ENCODE measurements around the gene RNASEH1. TPM values are rescaled to one million over a fixed set of nuclear protein-coding genes. Genes with fewer than 3 reads are reported as not detected.

The RNASEH1 gene
- total and polyA plus RNA-seq, 7 donors: 11.5 to 45.6 (median 21.1) TPM

DNA sequence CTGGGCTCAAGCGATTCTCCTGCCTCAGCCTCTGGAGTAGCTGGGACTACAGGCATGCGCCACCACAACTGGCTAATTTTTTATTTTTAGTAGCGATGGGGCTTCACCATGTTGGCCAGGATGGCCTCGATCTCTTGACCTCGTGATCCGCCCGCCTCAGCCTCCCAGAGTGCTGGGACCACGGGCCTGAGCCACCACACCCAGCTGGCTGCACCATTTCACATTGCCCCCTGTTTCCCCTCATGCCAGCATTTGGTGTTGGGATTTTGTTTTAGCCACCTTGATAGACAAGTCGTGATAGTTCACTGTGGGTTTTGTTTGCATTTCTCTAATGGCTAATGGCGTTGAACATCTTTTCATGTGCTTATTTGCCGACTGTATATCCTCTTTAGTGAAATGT lies 31.0 kb upstream of the RNASEH1 start:
- 89 to 93% (median 92%) methylated on average over 11 of the region's 11 CpGs for WGBS, 3 donors
- DNase-seq (no peak), ATAC-seq (no peak)
- Histone ChIP-seq H3K4me3 (no peak overlapping the region), H3K36me3 (ENCODE audit: insufficient read depth in 1 of 2, low read depth in 1 of 2) (peaks cover 0 to 6% of the 10 kb centered on the region in 2 donors), H3K9me3 (no peaks in the 10 kb centered on the region), H3K4me1 (peaks cover 3% of the 10 kb centered on the region), H3K27ac (no peak overlapping the region), H3K27me3 (ENCODE audit: insufficient read depth in 3 of 3, low read length in 2 of 3) (no peaks in the 10 kb centered on the region)
- TF ChIP-seq CTCF (IDR thresholded peaks at IDR 0.05): no peak
- intact Hi-C loops (cut with DNase I): no loop called here

- 85 to 92% (median 87%) methylated on average over 7 of the region's 7 CpGs for WGBS, 3 donors
- Histone ChIP-seq H3K9me3 (no peaks in the 10 kb centered on the region), H3K4me3 (no peak overlapping the region), H3K27me3 (ENCODE audit: insufficient read depth in 3 of 3, low read length in 2 of 3) (no peaks in the 10 kb centered on the region), H3K27ac (no peak overlapping the region), H3K36me3 (ENCODE audit: insufficient read depth in 1 of 2, low read depth in 1 of 2) (peaks cover 0 to 16% of the 10 kb centered on the region in 2 donors), H3K4me1 (peaks cover 3% of the 10 kb centered on the region)
- intact Hi-C loops (cut with DNase I): no loop called here
- no peak for TF ChIP-seq CTCF (IDR thresholded peaks at IDR 0.05)
- no peak for DNase-seq
- ATAC-seq: no peak
These were observed 30.0 kb upstream of the RNASEH1 start for GRCh38 chr2:3588084-3588483.

DNA sequence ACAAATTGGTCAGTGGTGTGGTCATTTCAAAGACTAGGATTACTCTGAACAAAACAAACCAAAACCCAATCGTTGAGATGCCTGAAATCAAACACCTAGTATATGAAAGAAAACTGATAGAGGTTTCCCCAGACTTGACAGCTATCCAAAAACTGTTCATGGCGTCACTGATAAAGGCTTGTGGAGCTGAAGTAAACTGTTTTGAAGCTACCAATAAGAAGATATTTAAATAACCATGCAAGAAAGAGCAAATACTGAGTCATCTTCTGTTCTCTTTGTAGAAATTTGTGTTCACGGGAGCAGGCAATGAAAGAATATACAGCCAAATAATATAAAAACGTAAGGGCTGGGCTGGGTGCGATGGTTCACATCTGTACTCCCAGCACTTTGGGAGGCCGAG lies 29.3 kb upstream of the RNASEH1 start:
- ATAC-seq: no peak
- intact Hi-C loops (cut with DNase I): no loop called here
- WGBS, 3 donors: 88 to 90% (median 88%) methylated on average over 6 of the region's 6 CpGs

GRCh38 chr2:3587021-3587420 lies 28.9 kb upstream of the RNASEH1 start:
- Histone ChIP-seq H3K4me1 (peaks cover 3% of the 10 kb centered on the region), H3K27ac (no peak overlapping the region), H3K4me3 (no peak overlapping the region), H3K9me3 (no peaks in the 10 kb centered on the region), H3K27me3 (ENCODE audit: insufficient read depth in 3 of 3, low read length in 2 of 3) (no peaks in the 10 kb centered on the region), H3K36me3 (ENCODE audit: insufficient read depth in 1 of 2, low read depth in 1 of 2) (peaks cover 0 to 25% of the 10 kb centered on the region in 2 donors)
- DNase-seq (no peak), ATAC-seq (no peak)
- intact Hi-C loops (cut with DNase I): no loop called here
- TF ChIP-seq CTCF (IDR thresholded peaks at IDR 0.05): no peak
- 81 to 89% (median 84%) methylated on average over 5 of the region's 5 CpGs for WGBS, 3 donors

More for the DNA sequence above, 29.3 kb upstream of the RNASEH1 start:
- Histone ChIP-seq H3K9me3 (no peaks in the 10 kb centered on the region), H3K4me1 (peaks cover 3% of the 10 kb centered on the region), H3K36me3 (ENCODE audit: insufficient read depth in 1 of 2, low read depth in 1 of 2) (peaks cover 0 to 21% of the 10 kb centered on the region in 2 donors), H3K27me3 (ENCODE audit: insufficient read depth in 3 of 3, low read length in 2 of 3) (no peaks in the 10 kb centered on the region), H3K4me3 (no peak overlapping the region), H3K27ac (no peak overlapping the region)
- DNase-seq: no peak
- no peak for TF ChIP-seq CTCF (IDR thresholded peaks at IDR 0.05)

DNA sequence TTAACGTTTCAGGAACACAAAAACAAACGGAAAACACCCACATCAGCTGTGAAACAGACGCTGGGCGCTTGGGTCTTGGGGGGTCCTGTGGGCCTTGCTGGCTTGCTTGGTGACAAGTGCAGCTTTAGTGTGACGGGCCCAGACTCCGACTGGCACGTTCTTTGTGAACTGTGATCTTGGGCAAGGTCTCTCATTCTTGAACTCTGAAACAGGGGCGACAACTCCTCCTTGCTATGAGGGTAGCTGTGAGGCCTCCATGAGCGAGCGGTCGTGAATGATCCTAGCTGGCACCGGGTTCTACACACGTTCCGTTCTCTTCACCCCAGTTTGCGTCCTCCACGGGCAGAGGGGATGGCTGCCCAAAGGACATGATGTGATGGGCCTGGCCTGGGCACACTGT lies 28.1 kb upstream of the RNASEH1 start:
- Histone ChIP-seq H3K36me3 (ENCODE audit: insufficient read depth in 1 of 2, low read depth in 1 of 2) (peaks cover 3 to 33% of the 10 kb centered on the region in 2 donors), H3K4me3 (no peak overlapping the region), H3K9me3 (no peaks in the 10 kb centered on the region), H3K4me1 (peaks cover 3% of the 10 kb centered on the region), H3K27me3 (ENCODE audit: insufficient read depth in 3 of 3, low read length in 2 of 3) (no peaks in the 10 kb centered on the region), H3K27ac (peak overlapping the region; percentile 64)
- WGBS, 3 donors: 83 to 86% (median 84%) methylated on average over 16 of the region's 16 CpGs
- ATAC-seq: no peak
- intact Hi-C loops (cut with DNase I): no loop called here
- no peak for DNase-seq
- no peak for TF ChIP-seq CTCF (IDR thresholded peaks at IDR 0.05)

All from psoas muscle (tissue), 8 donors.